ENCODE measurements around the gene NFATC2. TPM values are rescaled to one million over a fixed set of nuclear protein-coding genes. Genes with fewer than 3 reads are reported as not detected.
A peak's percentile ranks its signal among the peaks of the same experiment; 100 is the strongest.

Gene NFATC2
- total RNA-seq, 5 donors from 2014 or later (not counting 1 experiment from before 2014, with no cell fraction given), result 49.0 to 75.9 (median 67.0) TPM

GRCh38 chr20:51526754-51527153, 15.8 kb downstream of the NFATC2 start:
- ChIA-PET POLR2A (interaction anchor here in 1 of 2 donors (0.6 to 0.8 kb wide), 2 partner anchors 15 to 30 kb away, joined by 3 to 4 read pairs; no protein-coding TSS in a partner anchor), CTCF (interaction anchor here in 1 of 2 donors (0.6 kb wide), 1 partner anchor 147 kb away, joined by 3 read pairs; no protein-coding TSS in a partner anchor)
- H3K4me1 Mint-ChIP-seq, result peaks cover 83 to 87% (median 85%) of the 10 kb centered on the region in 3 donors
- no peaks in the 10 kb centered on the region for H3K9me3 ChIP-seq
- H3K4me3 Mint-ChIP-seq, result peak overlapping the region in 2 of 3 donors; percentile 67 to 78
- H3K36me3 ChIP-seq (ENCODE audit: control insufficient read depth in 2 of 2, extremely low read depth in 1 of 2, insufficient read depth in 1 of 2, low read length in 1 of 2), result peaks cover 10 to 28% of the 10 kb centered on the region in 2 donors
- peaks cover 25 to 77% of the 10 kb centered on the region in 2 experiments for H3K4me1 ChIP-seq (ENCODE audit: control insufficient read depth in 1 of 2, extremely low read depth in 1 of 2, insufficient read depth in 2 of 2, low read length in 2 of 2)
- ATAC-seq (replicated peaks in 1 of 4), result no peak
- WGBS (ENCODE audit: insufficient coverage), result no CpG with 5 or more reads among the region's 4 CpGs
- peak overlapping the region; percentile 82 to 92 for H3K27ac Mint-ChIP-seq
- H3K4me3 ChIP-seq (ENCODE audit: control insufficient read depth in 1 of 2, extremely low read depth in 1 of 2, low read length in 1 of 2), result no peak overlapping the region
- no peaks in the 10 kb centered on the region for H3K27me3 Mint-ChIP-seq
- H3K27me3 ChIP-seq (replicated peaks in 1 of 2; ENCODE audit: control insufficient read depth in 2 of 2, extremely low read depth in 1 of 2, insufficient read depth in 2 of 2, low read length in 1 of 2), result no peaks in the 10 kb centered on the region
- peaks cover 14% of the 10 kb centered on the region for H3K36me3 Mint-ChIP-seq
- H3K9me3 Mint-ChIP-seq, result no peaks in the 10 kb centered on the region
- DNase-seq, result no peak
- peak overlapping the region; percentile 76 for H3K27ac ChIP-seq (ENCODE audit: low read length)

DNA sequence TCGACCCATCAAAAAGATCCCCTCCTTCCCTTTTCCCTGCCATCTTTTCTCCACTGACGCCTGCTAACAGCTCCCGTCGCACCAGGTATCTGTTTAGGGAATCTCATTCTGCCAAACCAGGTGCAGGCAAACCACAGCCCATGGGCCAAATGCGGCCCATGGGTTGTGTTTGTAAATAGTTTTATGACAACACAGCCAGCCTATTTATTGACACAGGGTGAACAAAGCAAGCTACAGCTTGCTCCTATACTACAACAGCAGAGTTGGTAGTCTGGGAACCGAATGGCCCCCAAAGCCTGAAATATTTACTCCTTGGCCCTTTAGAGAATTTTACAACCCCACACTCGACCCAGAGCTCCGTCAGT, 16.4 kb downstream of the NFATC2 start:
- ATAC-seq (replicated peaks in 1 of 4), result no peak
- no peak for DNase-seq
- 90% methylated on average over 1 of the region's 8 CpGs for WGBS (ENCODE audit: insufficient coverage)
- Histone ChIP-seq H3K36me3 (ENCODE audit: control insufficient read depth in 2 of 2, extremely low read depth in 1 of 2, insufficient read depth in 1 of 2, low read length in 1 of 2) (peaks cover 10 to 32% of the 10 kb centered on the region in 2 donors), H3K9me3 (no peaks in the 10 kb centered on the region), H3K4me3 (ENCODE audit: control insufficient read depth in 1 of 2, extremely low read depth in 1 of 2, low read length in 1 of 2) (peak overlapping the region; percentile 19 to 44), H3K4me1 (ENCODE audit: control insufficient read depth in 1 of 2, extremely low read depth in 1 of 2, insufficient read depth in 2 of 2, low read length in 2 of 2) (peaks cover 25 to 73% of the 10 kb centered on the region in 2 experiments), H3K27me3 (replicated peaks in 1 of 2; ENCODE audit: control insufficient read depth in 2 of 2, extremely low read depth in 1 of 2, insufficient read depth in 2 of 2, low read length in 1 of 2) (no peaks in the 10 kb centered on the region), H3K27ac (ENCODE audit: low read length) (peak overlapping the region; percentile 76)
- Mint-ChIP-seq H3K27ac (peak overlapping the region; percentile 82 to 92), H3K4me3 (peak overlapping the region; percentile 64 to 78 (median 67)), H3K36me3 (peaks cover 16% of the 10 kb centered on the region), H3K4me1 (peaks cover 79 to 84% (median 82%) of the 10 kb centered on the region in 3 donors), H3K27me3 (no peaks in the 10 kb centered on the region), H3K9me3 (no peaks in the 10 kb centered on the region)
- CTCF ChIA-PET, result interaction anchor here (0.5 to 0.8 kb wide), 5 partner anchors 12 to 147 kb away, joined by 3 to 6 read pairs (median 3); no protein-coding TSS in a partner anchor
- POLR2A ChIA-PET, result interaction anchor here in 1 of 2 donors (0.6 to 1.0 kb wide), 4 partner anchors 9 to 116 kb away, joined by 3 to 5 read pairs (median 4); no protein-coding TSS in a partner anchor

DNA sequence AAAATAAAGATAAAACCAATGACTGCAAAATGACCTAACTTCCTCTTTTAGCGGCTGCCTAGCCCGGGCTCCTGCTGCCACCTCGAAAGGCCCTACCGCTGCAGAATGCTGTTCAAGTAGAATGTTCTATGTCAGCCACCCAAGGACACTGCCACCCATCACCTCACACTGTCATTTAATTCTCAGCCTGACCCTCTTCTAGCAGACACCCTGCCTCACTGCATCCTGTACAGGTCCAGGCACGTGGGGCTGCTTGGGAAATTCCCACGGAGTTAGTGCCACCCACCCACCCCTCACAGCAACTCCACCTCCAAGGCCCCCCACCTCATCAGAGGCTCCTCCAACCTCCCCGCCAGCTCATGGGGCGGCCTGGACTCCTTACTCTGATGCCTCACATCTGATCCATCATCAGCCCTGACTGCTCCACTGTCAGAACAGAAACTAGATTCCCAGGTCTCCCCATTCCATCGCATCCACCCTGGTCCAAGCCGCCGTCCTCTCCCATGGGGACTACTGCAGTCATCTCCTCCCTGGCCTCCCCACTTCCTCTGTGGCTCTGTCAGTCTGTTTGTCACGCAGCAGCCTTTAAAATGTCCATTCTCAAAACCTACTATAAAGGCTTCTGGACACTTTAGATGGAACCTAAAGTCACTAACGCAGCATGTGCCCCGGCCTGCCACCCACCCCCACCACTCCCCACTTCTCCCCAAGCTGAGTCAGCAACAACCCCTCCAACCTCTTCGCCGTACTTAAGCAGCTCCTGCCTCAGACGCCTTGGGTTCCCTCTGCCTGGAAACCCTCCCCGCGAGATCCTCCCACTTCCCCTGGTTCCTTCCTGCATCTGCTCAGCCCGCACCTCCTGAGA, 17.0 kb downstream of the NFATC2 start:
- POLR2A ChIA-PET, result interaction anchor here in 1 of 2 donors (0.6 to 1.0 kb wide), 6 partner anchors 10 to 115 kb away, joined by 3 to 5 read pairs (median 4); no protein-coding TSS in a partner anchor
- Histone ChIP-seq H3K9me3 (no peaks in the 10 kb centered on the region), H3K4me1 (ENCODE audit: control insufficient read depth in 1 of 2, extremely low read depth in 1 of 2, insufficient read depth in 2 of 2, low read length in 2 of 2) (peaks cover 25 to 67% of the 10 kb centered on the region in 2 experiments), H3K27me3 (replicated peaks in 1 of 2; ENCODE audit: control insufficient read depth in 2 of 2, extremely low read depth in 1 of 2, insufficient read depth in 2 of 2, low read length in 1 of 2) (no peaks in the 10 kb centered on the region), H3K4me3 (ENCODE audit: control insufficient read depth in 1 of 2, extremely low read depth in 1 of 2, low read length in 1 of 2) (peak overlapping the region; percentile 19 to 44), H3K27ac (ENCODE audit: low read length) (peak overlapping the region; percentile 76), H3K36me3 (ENCODE audit: control insufficient read depth in 2 of 2, extremely low read depth in 1 of 2, insufficient read depth in 1 of 2, low read length in 1 of 2) (peaks cover 10 to 35% of the 10 kb centered on the region in 2 donors)
- ATAC-seq (replicated peaks in 1 of 4) (peak; percentile 38 to 61 (median 49)), DNase-seq (peak in 29 of 35 experiments; percentile 9 to 73 (median 43))
- peak overlapping the region; percentile 82 to 92 for H3K27ac Mint-ChIP-seq
- CTCF ChIA-PET, result interaction anchor here (0.5 to 0.8 kb wide), 4 partner anchors 12 to 136 kb away, joined by 3 to 6 read pairs (median 3); no protein-coding TSS in a partner anchor
- peaks cover 17% of the 10 kb centered on the region for H3K36me3 Mint-ChIP-seq
- H3K4me3 Mint-ChIP-seq, result peak overlapping the region; percentile 64 to 78 (median 67)
- H3K4me1 Mint-ChIP-seq, result peaks cover 73 to 82% (median 76%) of the 10 kb centered on the region in 3 donors
- 9% methylated on average over 17 of the region's 20 CpGs for WGBS (ENCODE audit: insufficient coverage)
- no peaks in the 10 kb centered on the region for H3K9me3 Mint-ChIP-seq
- H3K27me3 Mint-ChIP-seq, result no peaks in the 10 kb centered on the region

- ChIA-PET POLR2A (no interaction called here), CTCF (no interaction called here)
- Mint-ChIP-seq H3K4me1 (peaks cover 62 to 68% (median 62%) of the 10 kb centered on the region in 3 donors), H3K4me3 (no peak overlapping the region), H3K36me3 (peaks cover 30% of the 10 kb centered on the region), H3K9me3 (no peaks in the 10 kb centered on the region), H3K27ac (no peak overlapping the region), H3K27me3 (no peaks in the 10 kb centered on the region)
- WGBS (ENCODE audit: insufficient coverage), result 96% methylated on average over 59 of the region's 64 CpGs
- H3K36me3 ChIP-seq (ENCODE audit: control insufficient read depth in 2 of 2, extremely low read depth in 1 of 2, insufficient read depth in 1 of 2, low read length in 1 of 2), result peaks cover 10 to 46% of the 10 kb centered on the region in 2 donors
- no peaks in the 10 kb centered on the region for H3K27me3 ChIP-seq (replicated peaks in 1 of 2; ENCODE audit: control insufficient read depth in 2 of 2, extremely low read depth in 1 of 2, insufficient read depth in 2 of 2, low read length in 1 of 2)
- no peaks in the 10 kb centered on the region for H3K9me3 ChIP-seq
- DNase-seq, result no peak
- no peak overlapping the region for H3K27ac ChIP-seq (ENCODE audit: low read length)
- no peak for ATAC-seq (replicated peaks in 1 of 4)
- no peak overlapping the region for H3K4me3 ChIP-seq (ENCODE audit: control insufficient read depth in 1 of 2, extremely low read depth in 1 of 2, low read length in 1 of 2)
- H3K4me1 ChIP-seq (ENCODE audit: control insufficient read depth in 1 of 2, extremely low read depth in 1 of 2, insufficient read depth in 2 of 2, low read length in 2 of 2), result peaks cover 11 to 46% of the 10 kb centered on the region in 2 experiments
Measured at GRCh38 chr20:51523276-51524013, 19.1 kb downstream of the NFATC2 start.

- H3K9me3 Mint-ChIP-seq, result no peaks in the 10 kb centered on the region
Measured at GRCh38 chr20:51522207-51522606, 20.3 kb downstream of the NFATC2 start.

GRCh38 chr20:51517839-51518238, 24.7 kb downstream of the NFATC2 start:
- Histone ChIP-seq H3K27me3 (replicated peaks in 1 of 2; ENCODE audit: control insufficient read depth in 2 of 2, extremely low read depth in 1 of 2, insufficient read depth in 2 of 2, low read length in 1 of 2) (no peaks in the 10 kb centered on the region), H3K4me3 (ENCODE audit: control insufficient read depth in 1 of 2, extremely low read depth in 1 of 2, low read length in 1 of 2) (no peak overlapping the region), H3K27ac (ENCODE audit: low read length) (no peak overlapping the region), H3K9me3 (no peaks in the 10 kb centered on the region), H3K36me3 (ENCODE audit: control insufficient read depth in 2 of 2, extremely low read depth in 1 of 2, insufficient read depth in 1 of 2, low read length in 1 of 2) (peaks cover 0 to 63% of the 10 kb centered on the region in 2 donors), H3K4me1 (ENCODE audit: control insufficient read depth in 1 of 2, extremely low read depth in 1 of 2, insufficient read depth in 2 of 2, low read length in 2 of 2) (peaks cover 29 to 31% of the 10 kb centered on the region in 2 experiments)
- ChIA-PET CTCF (interaction anchor here in 1 of 2 donors (1.2 kb wide), 1 partner anchor 24 kb away, joined by 3 read pairs; no protein-coding TSS in a partner anchor), POLR2A (no interaction called here)
- H3K4me1 Mint-ChIP-seq, result peaks cover 65 to 75% (median 67%) of the 10 kb centered on the region in 3 donors
- no CpG with 5 or more reads among the region's 2 CpGs for WGBS (ENCODE audit: insufficient coverage)
- peak overlapping the region; percentile 35 to 69 for H3K27ac Mint-ChIP-seq
- peaks cover 61% of the 10 kb centered on the region for H3K36me3 Mint-ChIP-seq
- DNase-seq (no peak), ATAC-seq (replicated peaks in 1 of 4) (no peak)
- H3K27me3 Mint-ChIP-seq, result no peaks in the 10 kb centered on the region
- no peak overlapping the region for H3K4me3 Mint-ChIP-seq
- H3K9me3 Mint-ChIP-seq, result no peaks in the 10 kb centered on the region

More at GRCh38 chr20:51522207-51522606, 20.3 kb downstream of the NFATC2 start:
- no peaks in the 10 kb centered on the region for H3K27me3 Mint-ChIP-seq
- no peak overlapping the region for H3K4me3 Mint-ChIP-seq
- Histone ChIP-seq H3K27me3 (replicated peaks in 1 of 2; ENCODE audit: control insufficient read depth in 2 of 2, extremely low read depth in 1 of 2, insufficient read depth in 2 of 2, low read length in 1 of 2) (no peaks in the 10 kb centered on the region), H3K4me3 (ENCODE audit: control insufficient read depth in 1 of 2, extremely low read depth in 1 of 2, low read length in 1 of 2) (no peak overlapping the region), H3K36me3 (ENCODE audit: control insufficient read depth in 2 of 2, extremely low read depth in 1 of 2, insufficient read depth in 1 of 2, low read length in 1 of 2) (peaks cover 10 to 54% of the 10 kb centered on the region in 2 donors), H3K9me3 (no peaks in the 10 kb centered on the region), H3K27ac (ENCODE audit: low read length) (no peak overlapping the region), H3K4me1 (ENCODE audit: control insufficient read depth in 1 of 2, extremely low read depth in 1 of 2, insufficient read depth in 2 of 2, low read length in 2 of 2) (peaks cover 7 to 36% of the 10 kb centered on the region in 2 experiments)
- peaks cover 58 to 68% (median 59%) of the 10 kb centered on the region in 3 donors for H3K4me1 Mint-ChIP-seq
- H3K36me3 Mint-ChIP-seq, result peaks cover 37% of the 10 kb centered on the region
- no peak overlapping the region for H3K27ac Mint-ChIP-seq
- 95% methylated on average over 8 of the region's 9 CpGs for WGBS (ENCODE audit: insufficient coverage)
- no peak for ATAC-seq (replicated peaks in 1 of 4)
- ChIA-PET POLR2A (no interaction called here), CTCF (no interaction called here)
- DNase-seq, result no peak
